SH-SY5Y (cell line): ENCODE results near the gene SMARCB1.

ENCODE experiments used
- GATA2 ChIP-seq: IDR thresholded peaks from 2 replicates; pipeline ENCODE4 v1.6.1; 2011; ENCODE audit warnings: mild to moderate bottlenecking, low read depth, low read length
- GATA3 ChIP-seq: IDR thresholded peaks from 2 replicates; pipeline ENCODE4 v1.6.1; 2011; ENCODE audit warnings: low read depth, mild to moderate bottlenecking, low read length, moderate library complexity

DNA sequence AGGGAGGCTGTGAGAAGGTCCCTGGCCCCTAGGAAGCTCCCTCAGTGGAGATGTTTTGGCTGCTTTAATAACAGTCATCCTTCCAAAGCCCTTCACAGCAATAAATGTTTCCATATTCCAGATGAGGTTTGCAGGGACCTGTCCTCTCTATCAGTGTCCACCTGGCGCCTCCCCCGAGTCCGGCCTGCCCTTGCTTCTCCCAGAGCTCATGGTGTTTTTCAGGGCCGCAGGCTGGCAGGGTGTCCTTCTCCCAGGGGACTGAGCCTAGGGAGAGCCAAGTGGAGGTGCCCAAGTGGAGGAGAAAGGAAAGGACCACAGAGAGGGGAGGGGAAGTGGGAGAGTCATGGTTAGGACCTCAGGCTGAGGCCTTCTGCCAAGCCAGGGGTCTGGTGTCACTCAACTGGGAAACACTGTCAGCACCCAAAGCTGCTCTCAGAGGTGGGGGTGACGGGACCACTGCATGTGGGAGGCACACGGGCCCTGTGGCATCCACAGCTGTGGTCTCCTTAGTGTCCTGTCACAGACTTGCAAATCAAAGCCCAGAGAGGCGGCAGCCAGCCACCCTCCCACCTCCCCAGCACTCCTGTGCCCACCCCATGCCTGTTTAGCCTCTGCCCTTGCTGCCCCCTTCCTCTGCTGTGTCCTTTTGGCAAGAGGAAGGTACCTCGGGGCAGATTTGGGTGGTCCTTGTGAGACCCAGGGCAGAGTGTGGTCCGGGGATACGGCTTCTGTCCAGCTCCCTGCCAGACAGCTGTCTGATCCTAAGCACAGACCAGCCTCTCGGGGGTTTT, 45.7 kb downstream of the SMARCB1 start:
- TF ChIP-seq GATA2 (no peak), GATA3 (no peak)
